Daoy (cell line): ENCODE measurements around the gene PLXNA1. TPM values are rescaled to one million over a fixed set of nuclear protein-coding genes. Genes with fewer than 3 reads are reported as not detected.
A peak's percentile ranks its signal among the peaks of the same experiment; 100 is the strongest.

Experiments
- DNase-seq: peaks from one replicate; pipeline ENCODE4 v3.0.0-alpha.2; 2015; ENCODE audit warnings: low read depth
- total RNA-seq: library from RNA; depleted of rRNA; stranded (reverse); fragments of >200 nt; shearing (Covaris generic); gene quantifications from 2 replicates; pipeline ENCODE4 v1.2.3, GENCODE V29; 2014

PLXNA1 gene
- total RNA-seq, 1 experiment from 2014 or later = 28.4 TPM

- no peak for DNase-seq
These were observed 34.9 kb downstream of the PLXNA1 start for GRCh38 chr3:127017781-127018180.

- no peak for DNase-seq
These were observed 35.5 kb downstream of the PLXNA1 start for GRCh38 chr3:127018306-127018828.

GRCh38 chr3:127019449-127019848 lies 36.5 kb downstream of the PLXNA1 start:
- peak; percentile 43 for DNase-seq

GRCh38 chr3:127020543-127020942 lies 37.6 kb downstream of the PLXNA1 start:
- DNase-seq = no peak

- DNase-seq = no peak
These were observed 39.9 kb downstream of the PLXNA1 start for GRCh38 chr3:127022849-127023248.

GRCh38 chr3:127025456-127025855 lies 42.5 kb downstream of the PLXNA1 start:
- no peak for DNase-seq

GRCh38 chr3:127026036-127026435 lies 43.1 kb downstream of the PLXNA1 start:
- no peak for DNase-seq

GRCh38 chr3:127026661-127027060 lies 43.7 kb downstream of the PLXNA1 start:
- DNase-seq = no peak

- no peak for DNase-seq
These were observed 44.3 kb downstream of the PLXNA1 start for GRCh38 chr3:127027061-127027735.

- DNase-seq = no peak
These were observed 45.1 kb downstream of the PLXNA1 start for GRCh38 chr3:127027811-127028548.

- no peak for DNase-seq
These were observed 46.1 kb downstream of the PLXNA1 start for GRCh38 chr3:127028781-127029657.

- DNase-seq = no peak
These were observed 47.0 kb downstream of the PLXNA1 start for GRCh38 chr3:127029658-127030507.

- DNase-seq = no peak
These were observed 47.8 kb downstream of the PLXNA1 start for GRCh38 chr3:127030508-127031412.

- no peak for DNase-seq
These were observed 48.5 kb downstream of the PLXNA1 start for GRCh38 chr3:127031413-127031810.

GRCh38 chr3:127031845-127032244 lies 48.9 kb downstream of the PLXNA1 start:
- no peak for DNase-seq

- no peak for DNase-seq
These were observed 49.5 kb downstream of the PLXNA1 start for GRCh38 chr3:127032296-127032990.
